Activated gamma-delta T cell (primary cell): ENCODE results near the gene ARHGAP26.

Experiments used
- DNase-seq: peaks from one replicate; lab custom pipeline; 2025; lab: John Stamatoyannopoulos, UW

Gene ARHGAP26

DNA sequence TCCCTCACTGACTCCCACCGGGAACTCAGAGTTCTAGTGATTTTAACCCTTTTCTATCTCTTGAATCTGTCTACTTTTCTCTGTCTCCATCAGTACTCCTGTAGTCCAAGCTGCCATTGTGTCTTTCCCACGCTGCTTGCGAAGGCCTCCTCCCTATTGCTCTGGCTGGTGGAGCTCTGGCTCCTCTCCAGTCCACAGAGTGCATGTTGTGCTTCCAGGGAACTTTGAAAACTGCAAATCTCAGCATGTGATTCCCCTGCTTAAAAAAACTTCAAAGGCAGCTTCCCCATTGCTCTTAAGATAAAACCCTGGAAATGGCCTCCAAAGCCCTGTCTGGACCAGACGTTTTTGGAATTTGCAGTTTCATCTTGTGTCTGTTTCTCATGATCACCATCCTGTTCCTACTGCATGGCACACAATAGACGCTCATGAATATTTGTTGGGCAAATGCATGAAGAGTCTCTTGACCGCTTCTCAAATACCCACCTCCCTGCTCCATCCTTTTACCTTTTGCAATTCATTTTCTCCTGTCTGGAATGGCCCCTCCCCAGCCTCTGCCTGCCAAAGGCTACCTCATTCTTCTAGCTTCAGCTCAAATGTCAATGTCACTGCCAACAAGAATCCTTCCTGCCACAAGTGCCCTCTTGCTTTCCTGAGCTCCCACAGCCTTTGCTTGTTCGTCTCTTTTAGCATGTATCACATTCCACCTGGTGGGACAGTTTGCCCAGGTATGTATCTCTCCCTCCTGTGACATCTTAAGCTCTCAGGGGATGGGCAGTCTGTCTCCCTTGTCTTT lies 293.2 kb downstream of the ARHGAP26 start:
- no peak for DNase-seq

DNA sequence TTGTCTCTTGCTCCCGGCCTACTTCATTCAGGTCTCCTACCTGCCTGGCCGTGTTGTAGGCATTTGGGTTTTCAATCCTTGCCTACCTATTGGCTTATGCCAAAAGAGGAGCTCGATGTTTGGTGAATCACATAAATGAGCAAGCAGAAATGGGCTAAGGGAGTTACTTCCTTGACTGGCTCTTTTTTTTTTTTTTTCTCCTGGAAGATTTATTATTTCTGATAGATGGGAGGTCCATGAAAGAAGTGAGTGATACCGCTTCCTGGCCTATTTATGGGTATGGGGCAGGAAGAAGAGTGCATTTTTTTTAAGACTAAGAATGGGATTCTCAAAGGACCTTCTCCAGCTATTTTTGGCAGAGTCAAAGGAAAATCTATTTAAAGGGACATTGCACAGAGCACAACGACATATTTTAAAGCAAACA lies 294.1 kb downstream of the ARHGAP26 start:
- no peak for DNase-seq

DNA sequence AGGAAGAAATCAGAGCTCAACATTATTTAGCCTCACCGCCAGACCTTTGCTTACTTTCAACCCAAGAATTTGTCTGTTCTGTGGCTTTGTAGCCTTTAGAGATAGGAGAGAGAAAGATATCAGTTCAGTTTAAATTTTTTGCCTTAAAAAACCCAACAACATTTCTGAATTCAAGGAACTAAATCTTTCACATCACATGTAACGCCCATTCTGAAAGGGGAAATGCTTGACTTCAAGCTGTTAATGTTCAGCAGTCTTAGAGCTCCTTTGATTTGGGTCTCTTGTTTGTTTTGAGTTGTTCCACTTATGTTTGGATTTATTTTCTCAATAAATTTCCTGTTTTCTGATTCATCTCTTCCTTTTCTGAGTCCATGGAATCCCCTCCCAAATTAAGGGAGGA lies 294.5 kb downstream of the ARHGAP26 start:
- DNase-seq = no peak

GRCh38 chr5:143065185-143065965 lies 295.2 kb downstream of the ARHGAP26 start:
- DNase-seq = no peak

DNA sequence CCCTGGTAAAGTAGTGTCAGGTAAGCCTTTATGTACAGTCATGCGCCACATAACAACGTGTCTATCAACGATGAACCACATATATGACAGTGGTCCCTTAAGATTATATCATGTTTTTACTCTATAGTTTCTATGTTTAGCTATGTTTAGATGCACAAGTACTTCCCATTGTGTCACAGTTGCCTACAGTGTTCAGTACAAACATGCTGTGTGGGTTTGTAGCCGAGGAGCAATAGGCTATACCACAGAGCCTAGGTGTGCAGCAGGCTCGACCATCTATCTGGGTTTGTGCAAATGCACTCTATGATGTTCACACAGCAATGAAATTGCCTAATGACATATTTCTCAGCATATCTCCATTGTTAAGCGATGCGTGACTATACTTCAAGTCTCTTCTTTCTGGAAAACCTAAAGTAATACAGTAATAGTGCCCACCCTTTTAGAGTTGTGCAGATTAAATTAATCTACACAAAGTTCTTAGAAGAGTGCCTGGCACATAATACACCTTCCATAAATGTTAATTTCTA lies 295.9 kb downstream of the ARHGAP26 start:
- no peak for DNase-seq

DNA sequence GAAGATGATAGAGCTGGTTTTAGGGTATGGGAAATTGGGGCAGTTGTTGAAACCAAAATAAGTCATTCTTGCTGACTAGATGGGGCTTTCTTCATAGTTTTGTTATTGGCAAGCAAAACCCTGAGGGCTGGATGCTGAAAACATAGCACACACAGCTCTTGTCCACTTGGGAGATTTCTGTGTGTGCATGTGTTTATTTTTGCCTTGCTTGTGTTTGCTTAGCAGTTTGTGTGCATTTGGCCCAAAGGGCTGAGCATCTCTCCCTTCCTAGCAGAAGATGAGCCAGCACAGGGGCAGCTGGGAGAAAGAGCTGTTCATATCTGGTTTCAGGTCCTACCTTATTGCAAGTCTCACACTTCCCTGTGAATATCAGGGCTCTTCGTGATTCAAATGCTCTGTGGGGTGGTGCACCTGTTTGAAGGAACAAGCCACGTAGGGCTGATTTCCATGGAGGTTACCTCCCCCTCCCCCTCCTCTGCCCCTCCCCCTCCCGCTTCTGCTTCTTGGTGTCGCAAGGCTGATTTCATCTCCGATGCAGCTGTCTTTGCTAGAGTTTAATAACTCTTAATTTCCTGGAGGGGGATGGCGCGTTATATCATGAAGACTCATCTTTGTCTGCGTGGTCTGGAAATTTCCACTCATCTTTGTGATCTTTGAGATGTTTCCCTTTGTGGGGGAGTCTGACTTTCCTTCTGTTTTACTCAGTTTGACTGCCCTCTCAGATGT lies 296.5 kb downstream of the ARHGAP26 start:
- no peak for DNase-seq

DNA sequence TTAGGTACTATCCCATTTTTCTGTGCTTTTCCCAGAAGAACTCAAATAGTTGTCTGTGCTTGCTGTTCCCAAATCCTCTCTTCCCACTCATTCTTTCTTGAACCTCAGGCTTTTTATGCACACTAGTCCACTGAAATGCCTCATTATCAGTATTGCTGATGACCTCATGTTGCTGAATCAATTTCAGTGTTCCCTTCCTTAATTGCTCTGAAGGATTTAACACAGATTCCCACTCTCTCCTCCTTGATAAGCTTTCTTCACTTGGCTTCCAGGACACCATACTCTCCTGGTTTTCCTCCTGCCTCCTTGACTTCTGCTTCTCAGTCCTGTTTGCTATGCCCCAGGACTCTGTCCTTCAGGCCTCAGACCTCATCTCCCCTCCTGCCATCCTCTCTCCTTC lies 298.5 kb downstream of the ARHGAP26 start:
- no peak for DNase-seq

- no peak for DNase-seq
Observed at GRCh38 chr5:143071927-143072326, 301.8 kb downstream of the ARHGAP26 start.

GRCh38 chr5:143072734-143073133 lies 302.6 kb downstream of the ARHGAP26 start:
- no peak for DNase-seq

GRCh38 chr5:143073766-143074165 lies 303.6 kb downstream of the ARHGAP26 start:
- no peak for DNase-seq

DNA sequence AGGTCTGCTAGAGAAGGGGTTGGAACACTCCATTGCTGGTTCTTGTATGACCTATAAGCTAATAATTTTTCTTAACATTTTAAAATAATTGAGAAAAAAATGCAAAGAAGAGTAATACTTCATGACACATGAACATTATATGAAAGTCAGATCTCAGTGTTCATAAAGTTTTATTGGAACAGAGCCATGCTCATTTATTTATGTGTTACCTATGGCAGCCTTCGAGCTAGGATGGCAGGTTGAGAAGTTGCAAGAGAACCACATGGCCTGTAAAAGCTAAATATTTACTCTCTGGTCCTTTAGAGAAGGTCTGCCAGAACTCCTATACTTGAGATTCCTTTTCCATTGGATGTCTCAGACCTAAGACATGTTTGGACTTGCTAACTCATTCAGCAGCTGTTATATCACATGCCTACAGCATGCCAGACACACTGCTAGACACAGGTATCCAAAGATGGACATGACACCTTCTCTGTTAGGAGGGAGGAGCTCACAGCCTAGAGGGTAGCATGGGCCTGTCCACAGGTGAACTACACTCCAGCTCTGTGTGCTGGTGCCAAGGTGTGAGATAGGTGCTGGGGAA lies 304.3 kb downstream of the ARHGAP26 start:
- DNase-seq = no peak

GRCh38 chr5:143076377-143076776 lies 306.2 kb downstream of the ARHGAP26 start:
- no peak for DNase-seq

- no peak for DNase-seq
Observed at GRCh38 chr5:143077453-143078103, 307.4 kb downstream of the ARHGAP26 start.

DNA sequence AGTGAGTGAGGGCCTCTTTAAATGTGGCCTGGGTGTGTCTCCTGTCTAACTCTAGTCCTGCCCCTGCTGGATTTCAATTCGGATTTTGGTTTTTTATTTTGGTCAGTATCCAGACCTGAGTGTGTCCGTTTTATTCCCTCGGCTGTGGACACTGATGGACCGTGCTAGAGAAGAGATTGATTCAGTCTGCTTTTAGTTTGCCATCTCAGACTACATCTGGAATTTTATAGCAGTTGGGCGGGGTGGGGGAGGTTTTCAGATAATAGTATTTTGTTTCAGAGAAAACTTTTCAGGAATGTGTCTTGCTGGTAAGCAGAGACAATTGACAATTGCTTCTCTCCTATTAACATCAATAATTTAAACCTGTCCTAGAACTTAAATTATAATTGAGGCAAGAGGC lies 308.1 kb downstream of the ARHGAP26 start:
- no peak for DNase-seq

DNA sequence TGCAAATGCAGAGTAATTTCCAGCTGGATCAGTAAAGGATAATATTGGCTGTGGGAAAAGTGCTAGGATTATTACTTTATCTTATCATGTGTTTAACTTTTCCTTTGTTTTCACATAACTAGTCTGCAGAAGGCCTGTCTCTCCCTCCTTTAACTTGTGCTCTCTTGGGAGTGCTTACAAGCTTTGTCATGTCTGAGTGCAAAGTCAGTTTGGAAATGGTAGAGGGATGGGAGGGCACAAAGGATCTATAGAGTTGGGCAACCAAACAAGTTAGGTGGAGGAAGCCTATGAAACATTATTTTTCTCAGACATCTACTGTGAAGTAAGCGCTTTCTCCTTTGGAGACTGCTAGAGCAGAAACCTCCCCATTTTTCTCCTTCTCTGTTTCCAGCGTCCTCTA lies 308.8 kb downstream of the ARHGAP26 start:
- DNase-seq = no peak

DNA sequence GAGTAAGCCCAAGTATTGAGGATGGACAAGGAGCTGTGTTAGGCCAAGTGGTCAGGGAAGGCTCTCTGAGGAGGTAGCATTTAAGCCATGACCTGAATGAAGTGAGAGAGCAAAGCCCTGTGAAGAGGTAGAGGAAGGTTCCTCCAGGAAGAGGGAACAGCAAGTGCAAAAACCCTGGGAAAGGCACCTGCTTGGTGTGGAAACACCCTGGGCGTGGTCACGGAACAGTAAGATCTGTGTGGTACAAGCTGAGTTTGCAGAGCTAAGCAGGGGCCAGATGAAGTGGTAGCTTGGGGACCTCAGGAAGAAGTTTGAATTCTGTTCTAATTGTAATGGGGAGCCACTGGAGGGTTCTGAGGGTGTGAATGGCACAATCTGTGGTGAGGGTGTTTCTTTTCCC lies 310.2 kb downstream of the ARHGAP26 start:
- no peak for DNase-seq

DNA sequence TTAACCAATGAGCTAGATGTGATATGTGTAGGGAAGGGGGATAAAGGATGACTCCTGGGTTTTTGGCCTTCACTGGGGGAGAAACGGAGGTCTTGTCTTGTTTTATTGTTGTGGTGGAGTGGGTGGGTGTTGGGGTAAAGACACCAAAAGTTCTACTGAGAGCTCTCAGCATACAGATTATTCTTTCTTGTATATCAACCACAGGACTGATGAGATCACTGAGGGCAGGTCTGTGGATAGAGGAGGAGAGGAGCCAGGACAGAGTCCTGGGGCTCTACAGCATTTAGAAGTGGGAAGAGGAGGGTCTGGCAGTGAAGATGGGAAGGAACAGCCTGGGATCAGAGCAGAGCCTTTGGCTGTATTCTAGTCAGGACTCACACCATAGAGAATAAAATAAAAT lies 310.8 kb downstream of the ARHGAP26 start:
- DNase-seq = no peak

DNA sequence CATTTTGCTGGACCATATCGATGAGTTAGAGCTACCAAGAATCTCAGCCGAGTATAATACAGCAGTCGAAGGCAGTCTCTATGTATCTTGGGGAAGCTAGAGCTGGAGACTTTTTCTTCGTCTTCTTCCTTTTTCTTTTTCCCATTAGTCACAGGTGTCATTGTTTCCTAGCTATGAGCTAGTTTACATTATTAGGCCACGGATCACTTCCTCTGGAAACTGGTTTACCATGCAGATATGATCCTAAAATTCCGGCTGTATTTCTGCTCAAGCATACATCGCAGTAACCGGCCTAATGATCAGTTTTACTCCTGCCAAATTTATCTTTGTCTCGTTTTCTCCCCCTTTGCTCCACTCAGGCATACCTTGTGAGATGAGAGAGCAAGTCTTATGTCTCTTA lies 312.8 kb downstream of the ARHGAP26 start:
- DNase-seq = no peak

DNA sequence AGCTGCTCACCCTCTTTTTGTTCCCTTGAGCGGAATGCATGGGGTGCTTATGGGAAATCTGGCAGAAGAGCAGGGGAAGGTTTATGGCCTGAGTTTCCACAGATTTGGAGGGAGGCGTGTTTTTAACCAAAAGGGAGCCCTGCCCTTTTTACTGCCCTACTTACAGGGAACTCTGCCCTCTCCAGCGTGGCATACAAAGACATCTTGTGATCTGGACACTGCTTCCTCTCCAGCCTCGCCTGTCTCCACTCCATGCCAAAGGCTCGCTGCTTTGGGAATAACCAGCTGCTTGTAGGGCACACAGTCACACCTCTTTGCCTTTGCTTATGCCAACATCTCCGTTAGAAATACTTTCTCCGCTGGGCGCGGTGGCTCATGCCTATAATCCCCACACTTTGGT lies 314.2 kb downstream of the ARHGAP26 start:
- no peak for DNase-seq

DNA sequence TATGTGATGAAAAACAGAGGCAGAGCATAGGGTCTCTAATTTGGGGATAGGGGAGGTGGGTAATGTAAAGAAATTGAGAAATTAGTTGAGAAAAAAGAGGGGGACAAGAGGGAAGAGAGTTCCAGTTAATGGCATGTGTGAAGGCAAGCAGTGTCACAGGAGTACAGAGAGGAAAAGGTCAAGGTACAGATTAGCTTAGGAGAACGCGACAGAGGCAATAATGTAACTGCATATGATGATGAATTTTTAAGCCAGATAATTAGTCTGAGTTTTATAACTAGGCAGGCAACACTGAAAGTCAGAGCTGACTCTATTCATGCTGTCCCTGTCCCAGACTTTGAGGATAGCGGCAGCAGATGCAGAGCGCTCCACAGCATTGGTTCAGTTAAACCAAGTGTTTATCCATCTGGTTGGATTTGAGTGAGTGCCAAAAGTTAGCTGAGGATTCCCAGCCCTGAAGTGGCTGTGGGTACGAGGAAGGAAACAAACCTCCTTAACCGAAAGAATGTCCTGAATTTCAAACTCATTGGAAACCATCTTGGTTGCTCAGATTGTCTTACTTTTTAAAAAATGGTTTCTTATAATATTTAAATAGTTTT lies 315.2 kb downstream of the ARHGAP26 start:
- no peak for DNase-seq

- DNase-seq = no peak
Observed at GRCh38 chr5:143086546-143086907, 316.4 kb downstream of the ARHGAP26 start.
